Stimulated activated CD8-positive, alpha-beta memory T cell treated with anti-CD3 and anti-CD28 coated beads, Interleukin-7, amount 100 ng/mL, for 24 hours (primary cell): ENCODE data around the gene BRCA2.
"Not testable (repeated sequence)": the region's sequence is repeated elsewhere in the genome, so short reads cannot be mapped to it uniquely, and the experiment has no call there.

Experiments
- DNase-seq: peaks from one replicate; pipeline ENCODE4 v3.0.0-alpha.2; 2020; ENCODE audit warnings: low read depth

The BRCA2 gene

DNA sequence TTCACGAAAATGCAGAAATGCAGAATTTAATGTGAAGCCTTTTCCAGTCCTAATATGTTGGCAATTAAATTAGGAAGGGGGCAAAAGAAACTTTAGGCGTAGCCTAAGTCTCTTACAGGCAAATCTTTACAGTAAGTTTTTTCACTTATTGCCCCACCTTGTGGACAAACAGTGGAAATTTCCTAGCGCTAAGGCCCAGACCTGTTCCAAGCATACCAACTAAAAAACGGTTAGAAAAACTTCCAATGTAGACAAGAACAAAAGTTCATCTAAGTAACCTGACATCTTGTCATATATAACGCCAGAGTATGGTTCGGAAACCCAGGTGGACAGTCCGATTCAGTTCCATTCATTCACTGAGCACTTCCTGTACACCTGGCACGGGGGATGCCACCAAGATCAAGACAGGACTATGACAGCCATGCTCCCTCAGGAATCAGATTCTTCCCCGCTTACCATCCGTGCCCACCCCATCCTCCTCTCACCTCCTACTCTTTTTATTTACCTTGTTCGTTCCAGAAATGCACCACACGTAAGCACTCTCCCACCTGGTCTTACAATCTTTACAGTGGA is 5.1 kb upstream of the BRCA2 start:
- no peak for DNase-seq

DNA sequence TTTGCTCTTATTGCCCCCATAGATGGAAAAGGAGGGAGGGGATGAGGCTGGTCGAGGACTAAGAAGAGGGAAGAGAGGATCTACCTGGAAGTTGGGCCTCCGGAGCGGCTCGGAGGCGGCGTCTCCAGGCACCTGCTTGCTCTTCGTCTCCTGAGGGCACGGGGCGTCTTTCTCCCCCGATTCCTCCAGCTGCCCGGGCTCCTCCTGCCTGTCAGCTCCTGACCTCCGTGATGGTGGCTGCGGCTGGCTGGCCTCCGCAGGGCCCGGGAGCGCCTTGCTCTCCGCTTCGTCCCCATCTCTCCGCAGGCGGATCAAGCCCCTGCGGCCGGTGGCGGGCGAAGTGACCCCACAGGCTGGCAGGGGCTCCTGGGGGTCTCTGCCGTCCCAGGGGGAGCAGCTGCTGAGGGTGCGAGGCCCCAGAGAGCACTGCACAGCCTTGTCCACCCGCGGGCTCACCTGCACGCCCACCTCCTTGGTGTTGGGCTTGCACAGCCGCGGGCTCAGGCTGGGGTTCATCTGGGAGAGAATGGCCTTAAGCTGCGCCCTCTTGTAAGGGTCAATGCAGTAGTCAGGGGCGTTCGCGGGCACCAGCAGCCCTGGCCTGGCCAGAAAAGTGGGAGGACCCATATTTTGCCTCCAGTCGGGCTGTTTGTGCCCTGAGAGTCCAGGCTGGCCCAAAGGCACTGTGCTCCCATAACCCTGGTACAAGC is 4.0 kb upstream of the BRCA2 start:
- no peak for DNase-seq

DNA sequence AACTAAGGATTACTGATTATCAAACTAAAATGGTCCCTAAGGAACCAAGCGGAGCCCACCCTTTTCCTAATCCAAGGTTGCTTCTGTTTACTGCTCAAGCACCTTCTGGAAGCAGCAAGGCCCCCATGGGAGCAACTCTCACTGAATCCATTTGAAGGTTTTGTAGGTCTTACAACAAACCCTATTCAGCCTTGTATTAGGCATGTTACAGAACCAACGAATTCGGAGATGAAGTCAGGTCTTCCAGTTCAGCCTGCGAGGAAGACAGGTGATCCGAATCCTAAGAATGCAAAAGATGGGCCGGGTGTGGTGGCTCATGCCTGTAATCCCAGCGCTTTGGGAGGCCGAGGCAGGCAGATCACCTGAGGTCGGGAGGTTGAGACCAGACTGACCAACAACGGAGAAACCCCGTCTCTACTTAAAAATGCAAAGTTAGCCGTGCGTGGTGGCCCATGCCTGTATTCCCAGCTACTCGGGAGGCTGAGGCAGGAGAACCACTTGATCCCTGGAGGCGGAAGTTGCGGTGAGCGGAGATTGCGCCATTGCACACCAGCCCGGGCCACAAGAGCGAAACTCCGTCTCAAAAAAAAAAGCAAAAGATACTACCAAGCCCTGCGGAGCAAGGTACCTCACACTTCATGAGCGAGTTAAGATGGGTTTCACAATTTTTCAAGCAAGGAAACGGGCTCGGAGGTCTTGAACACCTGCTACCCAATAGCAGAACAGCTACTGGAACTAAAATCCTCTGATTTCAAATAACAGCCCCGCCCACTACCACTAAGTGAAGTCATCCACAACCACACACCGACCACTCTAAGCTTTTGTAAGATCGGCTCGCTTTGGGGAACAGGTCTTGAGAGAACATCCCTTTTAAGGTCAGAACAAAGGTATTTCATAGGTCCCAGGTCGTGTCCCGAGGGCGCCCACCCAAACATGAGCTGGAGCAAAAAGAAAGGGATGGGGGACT is 754 bp upstream of the BRCA2 start:
- DNase-seq, result peak; percentile 16

DNA sequence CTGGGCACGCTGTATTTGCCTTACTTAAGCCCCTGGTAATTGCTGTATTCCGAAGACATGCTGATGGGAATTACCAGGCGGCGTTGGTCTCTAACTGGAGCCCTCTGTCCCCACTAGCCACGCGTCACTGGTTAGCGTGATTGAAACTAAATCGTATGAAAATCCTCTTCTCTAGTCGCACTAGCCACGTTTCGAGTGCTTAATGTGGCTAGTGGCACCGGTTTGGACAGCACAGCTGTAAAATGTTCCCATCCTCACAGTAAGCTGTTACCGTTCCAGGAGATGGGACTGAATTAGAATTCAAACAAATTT is 676 bp downstream of the BRCA2 start:
- DNase-seq, result no peak

DNA sequence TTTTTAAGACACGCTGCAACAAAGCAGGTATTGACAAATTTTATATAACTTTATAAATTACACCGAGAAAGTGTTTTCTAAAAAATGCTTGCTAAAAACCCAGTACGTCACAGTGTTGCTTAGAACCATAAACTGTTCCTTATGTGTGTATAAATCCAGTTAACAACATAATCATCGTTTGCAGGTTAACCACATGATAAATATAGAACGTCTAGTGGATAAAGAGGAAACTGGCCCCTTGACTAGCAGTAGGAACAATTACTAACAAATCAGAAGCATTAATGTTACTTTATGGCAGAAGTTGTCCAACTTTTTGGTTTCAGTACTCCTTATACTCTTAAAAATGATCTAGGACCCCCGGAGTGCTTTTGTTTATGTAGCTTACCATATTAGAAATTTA is 1.2 kb downstream of the BRCA2 start:
- no peak for DNase-seq

DNA sequence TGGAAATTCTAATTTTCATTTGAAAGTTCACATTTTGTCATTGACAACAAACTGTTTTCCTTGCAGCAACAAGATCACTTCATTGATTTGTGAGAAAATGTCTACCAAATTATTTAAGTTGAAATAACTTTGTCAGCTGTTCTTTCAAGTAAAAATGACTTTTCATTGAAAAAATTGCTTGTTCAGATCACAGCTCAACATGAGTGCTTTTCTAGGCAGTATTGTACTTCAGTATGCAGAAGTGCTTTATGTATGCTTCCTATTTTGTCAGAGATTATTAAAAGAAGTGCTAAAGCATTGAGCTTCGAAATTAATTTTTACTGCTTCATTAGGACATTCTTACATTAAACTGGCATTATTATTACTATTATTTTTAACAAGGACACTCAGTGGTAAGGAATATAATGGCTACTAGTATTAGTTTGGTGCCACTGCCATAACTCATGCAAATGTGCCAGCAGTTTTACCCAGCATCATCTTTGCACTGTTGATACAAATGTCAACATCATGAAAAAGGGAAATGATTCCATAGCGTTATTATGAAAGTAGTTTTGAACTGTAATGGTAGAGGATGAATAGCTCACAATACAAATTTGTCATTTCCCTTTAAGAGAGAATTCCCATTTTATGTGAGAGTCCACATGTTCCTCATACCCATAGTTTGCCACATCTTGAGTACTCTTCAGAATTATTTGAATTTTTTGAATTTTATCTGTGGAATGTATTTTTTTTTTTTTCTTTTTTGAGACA is 2.6 kb downstream of the BRCA2 start:
- no peak for DNase-seq

DNA sequence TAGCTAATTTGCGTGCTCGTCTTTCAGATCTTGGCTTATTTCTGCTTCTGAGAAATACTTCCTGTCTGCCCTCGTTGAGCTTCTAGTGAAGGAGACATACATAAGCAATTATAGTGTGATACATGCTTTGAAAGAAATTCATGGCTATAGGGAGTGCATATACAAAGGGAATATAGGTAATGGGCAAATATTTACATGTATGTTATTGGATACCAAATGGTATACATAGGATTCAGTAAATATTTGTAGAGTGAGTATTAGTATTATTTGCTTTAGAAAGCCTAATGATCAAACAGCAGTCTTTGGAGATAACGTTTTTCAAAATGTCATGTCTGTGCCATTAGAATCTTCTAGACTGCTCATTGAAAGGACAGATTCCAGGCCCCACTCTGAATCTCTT is 5.2 kb downstream of the BRCA2 start:
- DNase-seq, result no peak

DNA sequence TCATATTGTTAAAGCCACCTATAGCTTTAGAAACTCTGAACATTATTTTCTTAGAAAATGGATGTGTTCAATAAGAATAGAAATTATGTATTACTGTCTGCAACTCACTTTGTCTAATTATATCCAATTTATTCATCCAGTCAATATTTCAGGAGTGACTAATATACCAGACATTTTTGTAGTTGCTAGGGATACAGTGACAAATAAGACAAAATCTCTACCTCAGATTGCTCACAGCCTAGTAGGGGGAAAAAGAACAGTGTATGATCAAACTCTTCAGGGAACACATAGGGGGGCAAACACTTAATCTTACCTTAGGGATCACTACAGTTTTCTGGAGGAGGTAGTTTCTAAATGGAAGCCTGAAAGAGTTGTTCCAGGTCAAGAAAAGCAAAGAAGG is 8.6 kb downstream of the BRCA2 start:
- DNase-seq, result no peak

DNA sequence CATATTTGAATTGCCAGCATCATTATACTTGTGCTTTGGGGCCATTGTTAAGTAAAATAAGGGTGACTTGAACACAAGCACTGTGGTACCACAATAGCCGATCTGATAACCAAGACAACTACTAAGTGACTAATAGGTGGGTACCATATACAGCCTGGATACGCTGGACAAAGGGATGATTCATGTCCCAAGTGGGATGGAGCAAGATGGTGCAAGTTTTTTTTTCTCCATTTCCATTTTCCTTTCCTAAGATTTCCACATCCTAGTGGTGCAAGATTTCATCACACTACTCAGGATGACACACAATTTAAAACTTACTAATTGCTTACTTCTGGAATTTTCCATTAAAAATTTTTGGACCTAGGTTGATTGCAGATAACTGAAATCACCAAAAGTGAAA is 15.1 kb downstream of the BRCA2 start:
- DNase-seq, result no peak

DNA sequence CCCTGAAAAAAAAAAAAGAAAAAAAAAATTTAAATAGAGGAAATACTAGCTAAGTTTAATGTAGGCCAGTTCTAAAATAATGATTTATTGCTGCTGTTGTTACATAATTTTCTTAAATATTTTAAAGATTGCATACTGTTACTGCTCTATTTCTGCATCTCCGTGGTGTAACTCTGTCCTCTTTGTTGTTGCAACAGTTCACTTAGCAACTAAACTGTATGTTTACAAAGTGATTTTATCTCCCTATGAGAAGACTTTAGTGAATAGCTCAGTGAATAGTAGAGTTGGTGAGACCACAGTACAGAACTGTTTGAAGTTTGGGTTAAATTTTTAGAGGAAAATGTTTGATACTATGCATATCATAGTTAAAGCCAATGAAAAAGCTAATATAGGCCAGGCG is 19.4 kb downstream of the BRCA2 start:
- no peak for DNase-seq

DNA sequence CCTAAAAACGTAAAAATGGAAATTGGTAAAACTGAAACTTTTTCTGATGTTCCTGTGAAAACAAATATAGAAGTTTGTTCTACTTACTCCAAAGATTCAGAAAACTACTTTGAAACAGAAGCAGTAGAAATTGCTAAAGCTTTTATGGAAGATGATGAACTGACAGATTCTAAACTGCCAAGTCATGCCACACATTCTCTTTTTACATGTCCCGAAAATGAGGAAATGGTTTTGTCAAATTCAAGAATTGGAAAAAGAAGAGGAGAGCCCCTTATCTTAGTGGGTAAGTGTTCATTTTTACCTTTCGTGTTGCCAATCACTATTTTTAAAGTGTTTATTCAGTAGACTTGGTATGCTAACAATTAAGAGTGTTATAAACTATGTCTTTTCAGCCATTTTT is 25.6 kb downstream of the BRCA2 start:
- no peak for DNase-seq

DNA sequence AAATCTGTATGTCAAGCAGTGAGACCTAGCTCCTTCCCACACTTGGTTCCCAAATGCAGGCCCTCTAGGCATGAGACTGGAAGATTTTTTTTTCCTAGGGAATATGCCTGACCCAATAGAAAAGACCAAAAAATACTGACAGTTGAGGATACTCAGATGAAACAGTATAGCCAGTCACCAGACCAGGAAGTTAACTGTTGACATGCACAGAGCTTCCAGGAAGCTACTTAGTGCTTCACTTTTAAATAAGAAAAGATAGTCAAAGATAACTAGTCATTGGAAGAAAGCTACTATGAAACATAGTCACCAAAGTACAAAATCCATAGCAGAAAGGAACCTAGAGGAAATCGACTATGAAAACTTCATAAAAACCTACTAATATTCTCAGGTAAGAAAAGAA is 32.3 kb downstream of the BRCA2 start:
- no peak for DNase-seq

DNA sequence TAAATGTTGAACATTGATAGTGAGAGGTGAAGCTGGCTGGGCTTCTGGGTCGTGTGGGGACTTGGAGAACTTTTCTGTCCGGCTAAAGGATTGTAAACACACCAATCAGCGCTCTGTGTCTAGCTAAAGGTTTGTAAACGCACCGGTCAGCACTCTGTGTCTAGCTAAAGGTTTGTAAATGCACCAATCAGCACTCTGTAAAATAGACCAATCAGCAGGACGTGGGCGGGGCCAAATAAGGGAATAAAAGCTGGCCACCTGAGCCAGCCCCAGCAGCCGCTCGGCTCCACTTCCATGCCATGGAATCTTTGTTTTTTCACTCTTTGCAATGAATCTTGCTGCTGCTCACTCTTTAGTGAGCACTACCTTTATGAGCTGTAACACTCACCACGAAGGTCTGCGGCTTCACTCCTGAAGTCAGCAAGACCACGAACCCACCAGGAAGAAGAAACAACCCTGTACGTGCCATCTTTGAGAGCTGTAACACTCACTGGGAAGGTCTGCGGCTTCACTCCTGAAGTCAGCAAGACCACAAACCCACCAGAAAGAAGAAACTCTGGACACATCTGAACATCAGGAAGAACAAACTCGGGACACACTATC is 35.6 kb downstream of the BRCA2 start:
- DNase-seq, result not testable (repeated sequence)

DNA sequence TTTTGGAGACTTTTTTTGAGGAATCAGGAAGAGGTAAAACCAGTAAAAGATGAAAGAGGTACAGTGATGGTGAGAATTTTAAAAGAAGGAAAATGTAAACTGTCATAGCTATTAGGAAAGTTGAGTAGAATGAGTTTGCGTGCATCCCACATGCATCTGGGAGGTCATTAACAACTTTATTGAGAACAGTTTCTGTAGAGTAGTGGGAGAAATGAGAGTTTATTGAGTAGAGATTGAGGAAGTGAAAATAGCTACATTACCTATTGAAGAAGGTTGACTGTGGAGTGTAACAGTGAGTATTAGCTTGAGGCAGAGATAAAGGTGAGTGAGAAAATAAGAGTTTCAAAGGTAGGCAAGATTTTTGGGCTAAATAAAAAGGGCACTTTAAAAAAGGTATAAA is 38.7 kb downstream of the BRCA2 start:
- DNase-seq, result no peak

DNA sequence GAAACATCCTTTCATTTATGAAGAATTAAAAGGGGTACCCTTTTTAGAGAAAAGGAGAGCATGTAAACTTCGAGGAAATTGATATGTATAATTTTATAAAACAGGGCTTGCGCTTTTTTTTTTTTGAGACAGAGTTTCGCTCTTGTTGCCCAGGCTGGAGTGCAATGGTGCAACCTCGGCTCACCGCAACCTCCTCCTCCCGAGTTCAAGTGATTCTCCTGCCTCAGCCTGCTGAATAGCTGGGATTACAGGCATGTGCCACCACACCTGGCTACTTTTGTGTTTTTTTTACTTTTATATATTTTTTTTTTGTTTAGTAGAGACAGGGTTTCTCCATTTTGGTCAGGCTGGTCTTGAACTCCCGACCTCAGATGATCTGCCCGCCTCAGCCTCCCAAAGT is 40.6 kb downstream of the BRCA2 start:
- not testable (repeated sequence) for DNase-seq

DNA sequence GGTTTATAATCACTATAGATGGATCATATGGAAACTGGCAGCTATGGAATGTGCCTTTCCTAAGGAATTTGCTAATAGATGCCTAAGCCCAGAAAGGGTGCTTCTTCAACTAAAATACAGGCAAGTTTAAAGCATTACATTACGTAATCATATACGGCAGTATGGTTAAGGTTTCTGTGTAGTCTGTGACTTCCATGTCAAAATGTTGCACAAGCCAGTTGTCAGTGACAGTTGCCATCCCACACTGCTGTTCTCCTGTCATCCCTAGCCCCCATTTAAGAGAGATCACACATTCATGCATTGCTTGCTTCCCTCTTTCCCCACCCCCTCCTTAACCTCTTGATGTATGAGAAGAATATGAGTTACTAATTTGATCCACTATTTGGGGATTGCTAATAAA is 47.3 kb downstream of the BRCA2 start:
- no peak for DNase-seq

DNA sequence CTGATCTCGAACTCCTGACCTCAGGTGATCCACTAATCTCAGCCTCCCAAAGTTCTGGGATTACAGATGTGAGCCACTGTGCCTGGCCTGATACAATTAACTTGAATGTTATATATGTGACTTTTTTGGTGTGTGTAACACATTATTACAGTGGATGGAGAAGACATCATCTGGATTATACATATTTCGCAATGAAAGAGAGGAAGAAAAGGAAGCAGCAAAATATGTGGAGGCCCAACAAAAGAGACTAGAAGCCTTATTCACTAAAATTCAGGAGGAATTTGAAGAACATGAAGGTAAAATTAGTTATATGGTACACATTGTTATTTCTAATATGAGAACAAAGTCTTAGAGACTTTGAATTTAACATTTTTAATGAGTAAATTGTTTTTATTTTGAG is 55.5 kb downstream of the BRCA2 start:
- DNase-seq, result no peak

DNA sequence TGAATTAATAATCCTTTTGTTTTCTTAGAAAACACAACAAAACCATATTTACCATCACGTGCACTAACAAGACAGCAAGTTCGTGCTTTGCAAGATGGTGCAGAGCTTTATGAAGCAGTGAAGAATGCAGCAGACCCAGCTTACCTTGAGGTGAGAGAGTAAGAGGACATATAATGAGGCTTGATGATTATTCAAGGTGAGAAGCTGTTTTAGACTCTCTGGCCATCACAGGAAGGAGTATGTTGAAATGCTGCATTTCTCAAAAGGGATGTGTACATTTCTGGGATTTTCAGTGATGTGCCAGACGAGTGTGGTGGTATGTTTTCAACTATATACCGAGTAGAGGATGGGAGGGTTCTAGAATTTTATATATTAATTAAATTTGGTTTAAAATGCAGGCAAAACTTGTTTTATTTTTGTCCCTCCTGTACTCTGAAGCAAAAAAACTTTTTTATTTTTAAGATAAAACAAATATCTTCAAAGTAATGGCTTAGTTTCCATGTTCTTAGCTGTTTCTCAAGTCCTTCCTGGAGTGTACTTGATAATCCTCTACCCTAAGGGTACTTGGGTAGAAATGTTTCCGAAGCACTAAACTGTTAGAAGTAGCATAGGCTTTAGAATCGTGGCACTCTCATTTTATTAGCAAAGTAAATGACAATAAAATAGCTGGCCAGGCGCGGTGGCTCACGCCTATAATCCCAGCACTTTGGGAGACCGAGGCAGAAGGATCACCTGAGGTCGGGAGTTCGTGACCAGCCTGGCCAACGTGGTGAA is 61.5 kb downstream of the BRCA2 start:
- DNase-seq, result no peak

DNA sequence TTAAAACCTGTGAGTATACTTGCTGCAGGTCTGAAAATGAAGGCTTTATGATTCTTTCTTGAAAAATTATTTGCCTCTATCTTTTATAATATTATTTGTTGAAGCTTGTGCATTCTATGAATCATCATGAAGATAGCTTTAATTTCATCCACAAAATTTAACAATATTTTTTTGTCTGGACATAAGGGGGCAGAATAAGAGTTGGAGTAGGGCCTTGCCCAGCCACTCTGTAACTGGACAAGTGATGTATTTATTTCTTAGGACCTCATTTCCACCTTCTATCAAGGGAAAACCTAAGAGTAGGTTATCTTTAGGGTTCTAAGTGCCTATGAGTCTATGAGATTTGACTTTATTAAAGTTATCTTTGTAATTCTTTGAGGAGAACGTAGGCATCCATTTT is 62.7 kb downstream of the BRCA2 start:
- DNase-seq, result no peak

DNA sequence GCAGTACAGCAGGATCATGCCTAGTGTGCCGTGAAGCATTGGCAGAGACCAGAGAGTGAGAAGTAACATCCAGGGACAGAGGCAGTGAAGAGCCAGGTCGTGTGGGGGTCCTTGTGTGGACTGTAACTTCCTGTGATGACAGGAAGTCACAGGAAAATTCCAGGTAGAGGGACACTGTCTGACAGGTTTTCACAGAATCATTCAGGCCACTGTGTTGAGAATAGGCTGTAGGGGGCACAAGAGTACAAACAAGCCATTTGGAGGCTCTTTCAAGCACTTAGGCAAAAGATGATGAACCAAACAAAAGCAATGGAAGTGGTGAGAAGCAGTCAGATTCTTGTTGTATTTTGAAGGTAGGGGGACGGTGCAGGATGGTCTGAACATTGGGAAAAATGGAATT is 66.2 kb downstream of the BRCA2 start:
- no peak for DNase-seq

DNA sequence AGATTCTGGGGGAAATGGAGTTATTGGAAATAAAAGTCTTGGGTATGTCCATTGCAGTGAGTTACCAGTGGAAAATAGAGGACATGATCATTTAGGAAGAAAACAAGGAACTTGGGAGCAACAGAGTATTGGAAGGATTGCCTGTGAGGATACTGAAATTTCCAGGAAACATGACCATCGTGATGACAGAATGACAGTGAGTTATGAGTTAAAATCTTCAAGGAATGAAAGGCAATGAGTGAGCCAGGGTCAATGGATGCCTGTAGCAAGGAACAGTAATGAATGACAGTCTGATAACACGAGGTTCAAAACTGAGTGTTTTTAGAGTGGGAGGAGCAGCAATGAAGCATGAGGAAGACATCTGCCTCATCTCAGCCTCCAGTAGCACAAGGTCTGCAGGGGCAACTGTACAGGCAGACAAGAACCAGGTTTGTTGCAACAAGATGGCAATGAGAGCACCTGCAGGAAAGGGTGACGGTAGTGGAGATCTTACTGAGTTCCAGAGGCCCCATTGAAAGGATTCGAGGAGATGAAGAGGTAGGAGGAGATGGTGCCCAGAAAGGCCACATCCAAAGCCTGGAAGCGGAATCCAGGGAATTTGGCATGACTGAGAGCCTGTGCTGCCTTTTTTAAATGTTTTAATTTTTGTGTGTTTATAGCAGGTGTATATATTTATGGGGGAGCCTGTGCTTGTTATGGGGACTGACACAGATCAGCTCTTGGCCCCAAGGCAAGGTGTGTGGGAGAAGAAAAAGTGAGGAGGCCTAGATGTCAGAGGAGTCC is 68.7 kb downstream of the BRCA2 start:
- DNase-seq, result no peak
